Panc1 (cell line): ENCODE results near the gene SOHLH2. TPM values are rescaled to one million over a fixed set of nuclear protein-coding genes. Genes with fewer than 3 reads are reported as not detected.

Experiments
- ATAC-seq: fragments of 200-7000 bp; cut with Tn5 transposase; 2 replicates; pipeline ENCODE4 v1.9.1; 2020; ENCODE audit warnings: mild to moderate bottlenecking, moderate library complexity
- BruUV-seq: library from RNA; stranded (reverse); fragments of 400-500 nt; replicated peaks from 2 replicates; lab custom pipeline; 2021; lab: Mats Ljungman, UMichigan
- CTCF ChIA-PET: fragments of 300-600 bp; sonication (Branson Sonifier 250); formaldehyde crosslinking; loops from one replicate; lab custom pipeline; 2022; ENCODE audit warnings: antibody characterized with exemption; lab: Charles Lee
- POLR2A ChIA-PET: fragments of 300-600 bp; sonication (Branson Sonifier 250); formaldehyde crosslinking; loops from one replicate; lab custom pipeline; 2022; ENCODE audit warnings: antibody characterized with exemption; lab: Charles Lee
- DNase-seq: peaks from one replicate; pipeline ENCODE4 v3.0.0-alpha.2; 2010; ENCODE audit warnings: low read depth, low spot score
- H3K27ac ChIP-seq: 2 replicates; pipeline ENCODE4 v1.5.1; 2011; ENCODE audit warnings: mild to moderate bottlenecking, low read length, inconsistent platforms
- H3K27me3 ChIP-seq: fragments of 200-500 bp; sonication (Bioruptor generic); 2 replicates; pipeline ENCODE4 v1.6.0; 2014; ENCODE audit warnings: low read length, inconsistent platforms; ENCODE audit not compliant: control insufficient read depth, insufficient read depth
- H3K36me3 ChIP-seq: fragments of 200-500 bp; sonication (Bioruptor generic); 2 replicates; pipeline ENCODE4 v1.5.1; 2014; ENCODE audit warnings: inconsistent platforms, mild to moderate bottlenecking, low read length, moderate library complexity; ENCODE audit not compliant: control insufficient read depth, insufficient read depth
- H3K4me1 ChIP-seq: 2 replicates; pipeline ENCODE4 v1.5.1; 2011; ENCODE audit warnings: inconsistent platforms, mild to moderate bottlenecking, low read length, moderate library complexity; ENCODE audit not compliant: control insufficient read depth, insufficient read depth
- H3K4me3 ChIP-seq, 2 experiments: 2 replicates each; pipeline ENCODE4 v1.5.1; 2011 to 2012; ENCODE audit warnings: low read depth in 2 of 2, low read length in 2 of 2, mild to moderate bottlenecking in 2 of 2, inconsistent platforms in 1 of 2, moderate library complexity in 1 of 2
- H3K9me3 ChIP-seq: fragments of 200-500 bp; sonication (Bioruptor generic); 2 replicates; pipeline ENCODE4 v1.5.1; 2014; ENCODE audit warnings: low read depth, mild to moderate bottlenecking, inconsistent platforms, low read length, moderate library complexity; ENCODE audit not compliant: control insufficient read depth, insufficient read depth
- POLR2AphosphoS5 ChIP-seq: IDR thresholded peaks from 2 replicates; pipeline ENCODE4 v1.6.1; 2012; ENCODE audit warnings: mild to moderate bottlenecking, low read depth, low read length, moderate library complexity
- REST ChIP-seq, 2 experiments: IDR thresholded peaks; 2 replicates each; pipeline ENCODE4 v1.6.1; 2011 to 2012; ENCODE audit warnings: low read depth in 2 of 2, control low read depth in 1 of 2, low read length in 1 of 2, mild to moderate bottlenecking in 1 of 2, moderate library complexity in 1 of 2; ENCODE audit not compliant: insufficient read depth in 1 of 2
- SIN3A ChIP-seq: IDR thresholded peaks from 2 replicates; pipeline ENCODE4 v1.6.1; 2012; ENCODE audit warnings: low read depth, mild to moderate bottlenecking, low read length, moderate library complexity, borderline replicate concordance; ENCODE audit not compliant: insufficient read depth
- TCF7L2 ChIP-seq: IDR thresholded peaks from 2 replicates; pipeline ENCODE4 v1.6.1; 2011; ENCODE audit warnings: mild to moderate bottlenecking, low read depth, low read length, inconsistent platforms
- in situ Hi-C: cut with HindIII; loops from 2 replicates; pipeline ENCODE4 v1.10.0; 2016; ENCODE audit warnings: low sequenced_read_pairs, low pct_unique_long_range_greater_than_20kb
- intact Hi-C: fragments of 100-400 bp; cut with micrococcal nuclease; formaldehyde crosslinking; loops from one replicate; pipeline ENCODE4 v1.10.0; 2022; ENCODE audit not compliant: unreplicated experiment
- total RNA-seq: library from RNA; stranded (reverse); gene quantifications from one replicate; pipeline ENCODE4 v1.2.1, GENCODE V29; 2021; ENCODE audit not compliant: unreplicated experiment
- TF ChIP-seq, protein P1 (sequence below): fragments of 450-650 bp; IDR thresholded peaks from 2 replicates; pipeline ENCODE4 v1.5.1; 2017; ENCODE audit warnings: mild to moderate bottlenecking

SOHLH2 gene
- total RNA-seq, 1 experiment from 2014 or later, result 0.08 TPM

GRCh38 chr13:36175621-36176020, 38.7 kb downstream of the SOHLH2 start:
- intact Hi-C loops, result no loop called here
- CTCF ChIA-PET, result no interaction called here
- Histone ChIP-seq H3K36me3 (no peaks in the 10 kb centered on the region), H3K27me3 (no peaks in the 10 kb centered on the region), H3K27ac (no peak overlapping the region), H3K9me3 (no peaks in the 10 kb centered on the region), H3K4me1 (no peaks in the 10 kb centered on the region), H3K4me3 (no peak overlapping the region)
- DNase-seq (no peak), ATAC-seq (no peak)
- no TSS peak for BruUV-seq
- POLR2A ChIA-PET, result no interaction called here
- in situ Hi-C loops, result no loop called here
- TF ChIP-seq, protein P1, sequence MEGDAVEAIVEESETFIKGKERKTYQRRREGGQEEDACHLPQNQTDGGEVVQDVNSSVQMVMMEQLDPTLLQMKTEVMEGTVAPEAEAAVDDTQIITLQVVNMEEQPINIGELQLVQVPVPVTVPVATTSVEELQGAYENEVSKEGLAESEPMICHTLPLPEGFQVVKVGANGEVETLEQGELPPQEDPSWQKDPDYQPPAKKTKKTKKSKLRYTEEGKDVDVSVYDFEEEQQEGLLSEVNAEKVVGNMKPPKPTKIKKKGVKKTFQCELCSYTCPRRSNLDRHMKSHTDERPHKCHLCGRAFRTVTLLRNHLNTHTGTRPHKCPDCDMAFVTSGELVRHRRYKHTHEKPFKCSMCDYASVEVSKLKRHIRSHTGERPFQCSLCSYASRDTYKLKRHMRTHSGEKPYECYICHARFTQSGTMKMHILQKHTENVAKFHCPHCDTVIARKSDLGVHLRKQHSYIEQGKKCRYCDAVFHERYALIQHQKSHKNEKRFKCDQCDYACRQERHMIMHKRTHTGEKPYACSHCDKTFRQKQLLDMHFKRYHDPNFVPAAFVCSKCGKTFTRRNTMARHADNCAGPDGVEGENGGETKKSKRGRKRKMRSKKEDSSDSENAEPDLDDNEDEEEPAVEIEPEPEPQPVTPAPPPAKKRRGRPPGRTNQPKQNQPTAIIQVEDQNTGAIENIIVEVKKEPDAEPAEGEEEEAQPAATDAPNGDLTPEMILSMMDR, result no peak
- no peak for TF ChIP-seq REST (IDR thresholded peaks at IDR 0.05; ENCODE audit: insufficient read depth in 1 of 2, low read depth in 2 of 2, low read length in 1 of 2)
- no peak for TF ChIP-seq TCF7L2
- no peak for TF ChIP-seq POLR2AphosphoS5
- no peak for TF ChIP-seq SIN3A

DNA sequence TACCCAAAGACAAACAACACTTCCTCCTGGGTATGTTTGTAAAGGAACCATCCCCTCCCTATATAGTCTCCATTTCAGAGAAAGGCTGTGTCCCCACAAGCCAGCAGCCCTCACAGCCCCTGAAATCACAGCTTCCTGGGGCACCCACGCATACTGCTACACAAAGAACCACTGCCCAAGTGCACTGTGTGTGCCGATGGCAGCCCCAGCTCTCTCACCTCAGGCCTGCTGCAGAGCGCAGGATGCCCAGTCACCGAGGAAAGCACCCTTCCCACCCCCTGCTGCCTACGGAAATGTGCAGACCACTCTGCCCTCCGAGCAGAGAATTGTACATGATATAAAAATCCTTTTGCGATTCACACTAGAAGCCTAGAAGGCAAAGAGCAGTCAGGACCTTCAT, 39.4 kb downstream of the SOHLH2 start:
- Histone ChIP-seq H3K27me3 (no peaks in the 10 kb centered on the region), H3K36me3 (no peaks in the 10 kb centered on the region), H3K4me3 (no peak overlapping the region), H3K9me3 (no peaks in the 10 kb centered on the region), H3K4me1 (no peaks in the 10 kb centered on the region), H3K27ac (no peak overlapping the region)
- DNase-seq (no peak), ATAC-seq (no peak)
- no peak for TF ChIP-seq REST (IDR thresholded peaks at IDR 0.05; ENCODE audit: insufficient read depth in 1 of 2, low read depth in 2 of 2, low read length in 1 of 2)
- no peak for TF ChIP-seq TCF7L2
- no peak for TF ChIP-seq POLR2AphosphoS5
- intact Hi-C loops (no loop called here), in situ Hi-C loops (no loop called here)
- ChIA-PET POLR2A (no interaction called here), CTCF (no interaction called here)
- no TSS peak for BruUV-seq
